ENCODE measurements around the gene GPRC5B.

GPRC5B gene

DNA sequence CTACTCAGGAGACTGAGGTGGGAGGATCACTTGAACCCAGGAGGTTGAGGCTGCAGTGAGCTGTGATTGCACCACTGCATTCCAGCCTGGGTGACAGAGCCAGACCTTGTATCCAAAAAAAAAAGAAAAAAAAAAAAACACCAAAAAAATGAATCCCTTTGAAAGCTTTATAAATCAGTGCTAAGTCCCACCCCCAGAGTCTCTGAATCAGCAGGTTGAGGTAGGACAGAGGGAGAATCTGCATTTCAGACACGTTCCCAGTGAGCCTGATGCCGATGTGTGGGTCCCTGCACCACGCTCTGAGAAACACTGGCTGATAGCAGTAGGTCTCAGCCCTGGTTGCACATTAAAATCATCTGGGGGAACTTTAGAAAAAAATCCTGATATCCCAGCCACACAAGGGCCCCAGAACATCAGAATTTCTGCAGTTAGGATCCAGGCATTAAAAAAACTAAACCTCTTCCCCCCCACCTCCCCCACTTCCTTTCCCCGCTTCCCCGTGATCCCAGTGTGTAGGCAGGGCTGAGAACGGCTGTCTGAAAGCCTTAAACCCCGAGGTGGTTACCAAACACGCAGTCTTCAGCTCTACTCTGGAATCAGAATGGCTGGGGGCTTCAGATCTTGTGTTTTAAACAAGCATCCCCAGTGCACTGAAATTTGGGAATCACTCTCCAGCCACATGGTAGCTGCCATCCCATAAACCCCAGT is 27.3 kb upstream of the GPRC5B start:
- Histone ChIP-seq H3K27ac (no peak overlapping the region), H3K27me3 (ENCODE audit: insufficient read depth, low read depth, severe bottlenecking) (peaks cover 47% of the 10 kb centered on the region), H3K36me3 (no peaks in the 10 kb centered on the region), H3K9me3 (ENCODE audit: severe bottlenecking) (no peaks in the 10 kb centered on the region), H3K4me3 (ENCODE audit: low read depth, low read length) (no peak overlapping the region)
- TF ChIP-seq, protein P1, sequence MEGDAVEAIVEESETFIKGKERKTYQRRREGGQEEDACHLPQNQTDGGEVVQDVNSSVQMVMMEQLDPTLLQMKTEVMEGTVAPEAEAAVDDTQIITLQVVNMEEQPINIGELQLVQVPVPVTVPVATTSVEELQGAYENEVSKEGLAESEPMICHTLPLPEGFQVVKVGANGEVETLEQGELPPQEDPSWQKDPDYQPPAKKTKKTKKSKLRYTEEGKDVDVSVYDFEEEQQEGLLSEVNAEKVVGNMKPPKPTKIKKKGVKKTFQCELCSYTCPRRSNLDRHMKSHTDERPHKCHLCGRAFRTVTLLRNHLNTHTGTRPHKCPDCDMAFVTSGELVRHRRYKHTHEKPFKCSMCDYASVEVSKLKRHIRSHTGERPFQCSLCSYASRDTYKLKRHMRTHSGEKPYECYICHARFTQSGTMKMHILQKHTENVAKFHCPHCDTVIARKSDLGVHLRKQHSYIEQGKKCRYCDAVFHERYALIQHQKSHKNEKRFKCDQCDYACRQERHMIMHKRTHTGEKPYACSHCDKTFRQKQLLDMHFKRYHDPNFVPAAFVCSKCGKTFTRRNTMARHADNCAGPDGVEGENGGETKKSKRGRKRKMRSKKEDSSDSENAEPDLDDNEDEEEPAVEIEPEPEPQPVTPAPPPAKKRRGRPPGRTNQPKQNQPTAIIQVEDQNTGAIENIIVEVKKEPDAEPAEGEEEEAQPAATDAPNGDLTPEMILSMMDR (IDR thresholded peaks at IDR 0.05; ENCODE audit: low read depth, low read length) = no peak
- DNase-seq = no peak

DNA sequence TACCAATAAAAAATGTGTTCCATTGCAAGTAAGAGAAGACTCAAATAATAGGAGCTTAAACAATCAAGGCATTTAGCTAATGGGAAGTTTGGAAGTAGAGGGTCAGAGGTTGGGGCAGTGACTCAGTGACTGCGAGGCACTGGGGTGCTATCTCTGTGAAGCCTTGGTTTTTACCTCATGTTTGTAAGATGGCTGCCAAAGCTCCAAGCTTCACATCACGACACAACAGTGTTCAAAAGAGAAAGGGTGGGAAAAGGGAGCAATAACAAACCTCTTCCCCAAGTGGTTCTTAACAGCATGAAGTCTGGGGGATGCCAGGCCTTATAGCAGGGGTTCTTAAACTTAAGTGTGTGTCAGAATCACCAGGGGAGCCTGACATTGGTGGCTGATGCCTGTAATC is 26.6 kb upstream of the GPRC5B start:
- no peaks in the 10 kb centered on the region for H3K9me3 ChIP-seq (ENCODE audit: severe bottlenecking)
- peaks cover 43% of the 10 kb centered on the region for H3K27me3 ChIP-seq (ENCODE audit: insufficient read depth, low read depth, severe bottlenecking)
- TF ChIP-seq, protein P1 (IDR thresholded peaks at IDR 0.05; ENCODE audit: low read depth, low read length) = no peak
- DNase-seq = no peak
- H3K4me3 ChIP-seq (ENCODE audit: low read depth, low read length) = no peak overlapping the region
- no peaks in the 10 kb centered on the region for H3K36me3 ChIP-seq
- no peak overlapping the region for H3K27ac ChIP-seq

- H3K4me3 ChIP-seq (ENCODE audit: low read depth, low read length) = no peak overlapping the region
- TF ChIP-seq, protein P1 (IDR thresholded peaks at IDR 0.05; ENCODE audit: low read depth, low read length) = no peak
- no peak for DNase-seq
- no peaks in the 10 kb centered on the region for H3K36me3 ChIP-seq
- H3K27ac ChIP-seq = no peak overlapping the region
- peaks cover 38% of the 10 kb centered on the region for H3K27me3 ChIP-seq (ENCODE audit: insufficient read depth, low read depth, severe bottlenecking)
- no peaks in the 10 kb centered on the region for H3K9me3 ChIP-seq (ENCODE audit: severe bottlenecking)
Measured at GRCh38 chr16:19909750-19910322, 25.2 kb upstream of the GPRC5B start.

DNA sequence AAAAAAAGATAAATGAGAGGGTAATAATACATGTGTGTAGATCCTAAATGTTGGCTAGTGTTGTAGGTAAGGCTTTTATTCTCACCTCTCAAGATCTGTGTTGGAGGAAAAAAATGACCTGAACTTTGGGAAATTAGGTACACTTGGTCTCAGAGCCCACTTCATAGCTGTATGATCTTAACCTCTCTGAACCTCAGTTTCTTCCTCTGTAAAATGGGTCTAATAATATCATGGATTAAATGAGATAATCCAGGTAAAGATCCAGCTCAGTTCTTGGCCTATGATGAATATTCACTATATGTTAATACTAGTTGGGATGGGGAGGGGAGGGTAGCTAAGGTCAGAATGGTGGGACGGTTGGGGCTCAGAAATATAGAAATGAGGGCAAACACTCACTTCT is 24.3 kb upstream of the GPRC5B start:
- TF ChIP-seq, protein P1 (IDR thresholded peaks at IDR 0.05; ENCODE audit: low read depth, low read length) = no peak
- no peak for DNase-seq
- H3K27me3 ChIP-seq (ENCODE audit: insufficient read depth, low read depth, severe bottlenecking) = peaks cover 42% of the 10 kb centered on the region

DNA sequence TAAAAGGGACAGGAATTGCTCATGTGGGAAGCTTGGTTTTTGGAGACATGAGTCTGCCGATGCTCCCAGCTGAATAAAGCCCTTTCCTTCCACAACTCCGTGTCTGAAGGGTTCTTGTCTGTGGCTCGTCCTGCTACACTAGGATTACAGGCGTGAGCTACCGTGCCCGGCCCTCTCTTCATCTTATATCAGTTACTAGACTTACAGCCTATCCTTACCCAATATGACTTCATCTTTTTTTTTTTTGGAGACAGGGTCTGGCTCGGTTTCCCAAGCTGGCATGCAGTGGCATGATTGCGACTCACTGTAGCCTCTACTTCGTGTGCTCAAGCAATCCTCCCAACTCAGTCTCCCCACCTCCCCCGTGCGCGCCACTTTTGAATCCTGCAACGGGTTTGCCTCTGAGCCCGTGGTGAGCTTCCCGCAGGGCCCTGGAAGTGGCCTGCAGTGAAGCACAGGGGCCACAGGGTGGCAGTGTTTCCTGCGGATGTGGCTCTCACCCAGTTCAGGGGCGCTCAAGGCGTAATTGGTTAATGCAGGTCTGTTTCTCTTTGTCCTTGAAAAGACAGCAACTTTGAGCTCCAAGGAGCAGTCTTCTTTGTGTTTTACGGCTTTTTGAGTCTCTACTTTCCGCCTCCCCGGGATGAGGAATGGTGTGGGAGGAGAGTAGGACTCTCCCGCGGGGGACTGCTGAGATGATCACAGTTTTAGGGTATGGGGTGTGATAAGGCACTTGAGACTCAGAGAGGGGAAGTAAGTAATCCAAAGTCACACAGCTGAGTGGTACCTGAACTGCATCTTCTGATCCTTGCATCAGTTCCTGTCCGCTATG is 22.7 kb upstream of the GPRC5B start:
- TF ChIP-seq, protein P1 (IDR thresholded peaks at IDR 0.05; ENCODE audit: low read depth, low read length) = peak; percentile 94

More for the DNA sequence above, 24.3 kb upstream of the GPRC5B start:
- no peak overlapping the region for H3K27ac ChIP-seq
- no peaks in the 10 kb centered on the region for H3K9me3 ChIP-seq (ENCODE audit: severe bottlenecking)
- H3K4me3 ChIP-seq (ENCODE audit: low read depth, low read length) = no peak overlapping the region
- no peaks in the 10 kb centered on the region for H3K36me3 ChIP-seq

More for the DNA sequence above, 22.7 kb upstream of the GPRC5B start:
- Histone ChIP-seq H3K27me3 (ENCODE audit: insufficient read depth, low read depth, severe bottlenecking) (peaks cover 27% of the 10 kb centered on the region), H3K36me3 (no peaks in the 10 kb centered on the region), H3K27ac (no peak overlapping the region), H3K4me3 (ENCODE audit: low read depth, low read length) (no peak overlapping the region), H3K9me3 (ENCODE audit: severe bottlenecking) (peaks cover 1% of the 10 kb centered on the region)
- peak; percentile 68 for DNase-seq

Measured in WERI-Rb-1 (cell line).